DMS53 treated with DMSO at 0.1 percent for 48 hours (cell line): ENCODE measurements around the gene CCDC89.
"Not testable (repeated sequence)": the region's sequence is repeated elsewhere in the genome, so short reads cannot be mapped to it uniquely, and the experiment has no call there.

Source experiments
- DNase-seq: peaks from one replicate; lab custom pipeline; 2025; ENCODE audit not compliant: unreplicated experiment; lab: John Stamatoyannopoulos, UW

Gene CCDC89

GRCh38 chr11:85654343-85654742, 31.7 kb downstream of the CCDC89 start:
- not testable (repeated sequence) for DNase-seq

DNA sequence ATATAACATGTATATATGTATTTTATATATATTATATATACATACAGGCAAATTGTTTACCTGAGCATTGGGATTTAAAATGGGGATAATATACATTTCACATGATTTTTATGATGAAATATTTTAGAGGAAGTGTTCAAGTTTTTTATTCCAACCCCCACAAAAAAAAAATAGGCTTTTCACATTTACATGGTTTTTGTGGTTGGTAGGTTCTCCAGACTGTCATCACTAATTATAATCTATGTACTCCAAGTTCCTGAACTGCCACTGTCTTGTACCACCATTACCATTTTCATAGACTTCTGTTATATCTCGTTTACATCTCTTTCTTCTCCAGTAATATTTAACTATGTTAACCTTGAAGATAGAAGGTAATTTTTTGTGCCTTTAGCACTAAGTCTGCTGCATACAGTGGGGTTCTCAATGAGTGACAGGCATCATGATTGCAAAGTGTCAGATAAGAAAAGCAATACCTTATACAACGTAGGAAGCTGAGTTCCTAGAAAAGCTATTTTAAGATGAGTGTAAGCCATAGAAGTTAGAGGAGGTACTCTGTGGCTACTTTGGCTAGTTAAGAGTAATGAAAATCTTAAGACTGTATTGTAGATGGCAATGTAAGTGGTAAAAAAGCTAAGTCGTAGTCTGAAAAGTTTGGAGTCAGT, 33.1 kb downstream of the CCDC89 start:
- DNase-seq, result no peak

DNA sequence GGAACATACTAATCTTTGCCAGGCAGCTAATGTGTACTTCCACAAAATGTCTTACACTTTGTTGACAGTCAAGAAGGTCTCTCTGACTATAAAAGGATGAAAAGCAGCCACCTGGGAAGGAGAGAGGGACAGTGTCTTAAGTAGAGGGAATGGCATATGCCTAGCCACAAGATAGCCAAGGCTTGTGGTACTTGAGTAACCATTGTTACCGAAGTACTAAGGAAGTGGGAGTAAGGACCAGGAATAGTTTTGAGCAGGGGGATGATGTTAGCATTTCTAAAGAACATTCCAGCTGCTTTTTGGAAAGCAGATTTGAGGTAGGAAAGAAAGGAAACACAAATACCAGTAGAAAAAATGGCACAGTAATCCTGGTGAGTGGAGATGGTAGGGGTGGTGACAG, 34.9 kb downstream of the CCDC89 start:
- DNase-seq, result no peak

GRCh38 chr11:85647604-85648299, 38.2 kb downstream of the CCDC89 start, which contains the start of gene TMEM126A:
Gene TMEM126A (plus strand): TSS chr11:85647967. CDS start chr11:85650256, 2,289 bp downstream.
- peak; percentile 98 for DNase-seq

GRCh38 chr11:85647078-85647477, 38.9 kb downstream of the CCDC89 start:
- no peak for DNase-seq

DNA sequence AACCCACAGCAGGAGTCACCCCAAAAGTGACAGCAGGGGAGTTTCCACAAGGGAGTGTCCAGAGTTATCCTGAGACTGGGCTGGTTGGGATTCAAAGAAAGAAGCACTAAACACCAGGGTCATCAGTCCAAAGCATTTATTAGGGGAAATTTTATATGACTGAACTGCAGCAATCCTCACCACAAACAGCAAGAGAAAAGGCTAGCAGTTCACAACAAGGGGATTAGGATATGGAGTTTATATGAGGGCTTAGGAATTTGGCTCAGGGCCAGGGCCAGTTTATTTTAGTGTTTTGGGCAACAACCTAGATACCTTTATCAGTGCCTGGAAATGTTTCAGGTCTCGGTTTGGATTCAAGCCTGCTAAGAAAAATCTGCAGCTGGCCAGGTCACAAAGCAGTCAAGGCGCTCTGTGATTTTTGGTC, 42.8 kb downstream of the CCDC89 start:
- no peak for DNase-seq

DNA sequence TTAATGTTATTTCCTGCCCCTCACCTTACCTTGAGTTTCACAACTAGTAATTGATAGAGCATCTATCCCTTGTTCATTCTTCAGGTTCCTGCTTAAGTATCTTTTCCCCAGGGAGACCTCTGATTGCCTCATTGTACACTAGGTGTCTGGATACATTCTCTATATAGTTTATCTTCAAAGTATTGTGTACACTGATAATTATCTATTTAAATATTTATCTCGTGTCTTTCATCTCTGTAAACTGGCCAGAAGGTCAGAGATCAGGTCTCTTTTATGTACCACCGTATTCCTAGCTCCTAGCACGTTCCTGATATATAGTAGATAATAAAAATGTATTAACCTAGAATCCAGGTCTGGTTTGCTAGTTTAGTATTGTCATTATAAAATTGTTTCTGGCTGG, 51.2 kb downstream of the CCDC89 start:
- no peak for DNase-seq
